HL-60 (cell line): Measurements from ENCODE around the gene MAN1A2.

Source experiments
- DNase-seq, 2 experiments: peaks; one replicate each; pipeline ENCODE4 v3.0.0-alpha.2; 2010 to 2020; ENCODE audit warnings: low read depth in 1 of 2, low spot score in 1 of 2
- H3K27ac ChIP-seq: fragments of 250-450 bp; sonication (Bioruptor Pico); replicated peaks from 2 replicates; pipeline ENCODE4 v1.5.1; 2020; ENCODE audit warnings: mild to moderate bottlenecking, moderate library complexity
- H3K27me3 ChIP-seq: fragments of 250-450 bp; sonication (Bioruptor Pico); 2 replicates; pipeline ENCODE4 v1.5.1; 2021; ENCODE audit warnings: mild to moderate bottlenecking, moderate library complexity; ENCODE audit not compliant: insufficient read depth, poor library complexity, severe bottlenecking
- H3K4me3 ChIP-seq: replicated peaks from 2 replicates; pipeline ENCODE4 v1.5.1; 2011; ENCODE audit warnings: mild to moderate bottlenecking, control low read depth, low read length; ENCODE audit not compliant: insufficient read depth
- CTCF ChIP-seq: IDR thresholded peaks from one replicate; pipeline ENCODE4 v1.5.1; 2011; ENCODE audit warnings: low read length, control low read depth, inconsistent platforms; ENCODE audit not compliant: insufficient read depth
- GABPA ChIP-seq: IDR thresholded peaks from 2 replicates; pipeline ENCODE4 v1.6.1; 2012; ENCODE audit warnings: low read depth
- POLR2AphosphoS5 ChIP-seq: IDR thresholded peaks from 2 replicates; pipeline ENCODE4 v1.6.1; 2012; ENCODE audit warnings: low read depth
- REST ChIP-seq: IDR thresholded peaks from 2 replicates; pipeline ENCODE4 v1.6.1; 2012; ENCODE audit warnings: low read depth; ENCODE audit not compliant: insufficient replicate concordance
- SPI1 ChIP-seq: IDR thresholded peaks from 2 replicates; pipeline ENCODE4 v1.6.1; 2012; ENCODE audit warnings: low read depth, mild to moderate bottlenecking, borderline replicate concordance

The MAN1A2 gene

GRCh38 chr1:117563492-117563875 lies 196.2 kb downstream of the MAN1A2 start:
- TF ChIP-seq POLR2AphosphoS5 = no peak
- no peak for TF ChIP-seq GABPA
- no peak for TF ChIP-seq SPI1
- no peak for TF ChIP-seq CTCF
- no peak for TF ChIP-seq REST
- Histone ChIP-seq H3K4me3 (no peak overlapping the region), H3K27ac (no peak overlapping the region), H3K27me3 (no peaks in the 10 kb centered on the region)
- DNase-seq = no peak

GRCh38 chr1:117564227-117565075 lies 197.2 kb downstream of the MAN1A2 start:
- TF ChIP-seq CTCF = no peak
- TF ChIP-seq GABPA = no peak
- TF ChIP-seq POLR2AphosphoS5 = no peak
- no peak for TF ChIP-seq REST
- TF ChIP-seq SPI1 = no peak
- Histone ChIP-seq H3K27me3 (no peaks in the 10 kb centered on the region), H3K27ac (no peak overlapping the region), H3K4me3 (no peak overlapping the region)
- peak in 1 of 2 experiments; percentile 18 for DNase-seq

GRCh38 chr1:117565076-117565556 lies 197.9 kb downstream of the MAN1A2 start:
- Histone ChIP-seq H3K27me3 (no peaks in the 10 kb centered on the region), H3K4me3 (no peak overlapping the region), H3K27ac (no peak overlapping the region)
- no peak for DNase-seq
- TF ChIP-seq CTCF (no peak), GABPA (no peak), SPI1 (no peak), POLR2AphosphoS5 (no peak), REST (no peak)
